Activated B cell treated with CpG ODN at 0.5 μM for 24 hours (primary cell): ENCODE measurements around the gene VPS54. TPM values are rescaled to one million over a fixed set of nuclear protein-coding genes. Genes with fewer than 3 reads are reported as not detected.
"Not testable (repeated sequence)": the region's sequence is repeated elsewhere in the genome, so short reads cannot be mapped to it uniquely, and the experiment has no call there.

Experiments
- ATAC-seq: fragments of 200-7000 bp; cut with Tn5 transposase; one replicate; pipeline ENCODE4 v1.10.0; 2021; ENCODE audit warnings: low read depth, mild to moderate bottlenecking, moderate library complexity
- CTCF ChIA-PET: fragments of 350-600 bp; sonication (Branson Sonifier 250); formaldehyde crosslinking; loops from one replicate; lab custom pipeline; 2021; ENCODE audit warnings: antibody characterized with exemption; lab: Charles Lee
- POLR2A ChIA-PET: fragments of 350-600 bp; sonication (Branson Sonifier 250); formaldehyde crosslinking; loops from one replicate; lab custom pipeline; 2021; ENCODE audit warnings: antibody characterized with exemption; lab: Charles Lee
- DNase-seq: peaks from one replicate; pipeline ENCODE4 v3.0.0; 2022
- H3K27ac Mint-ChIP-seq: one replicate; pipeline ENCODE4 v1.8.0; 2020; ENCODE audit warnings: mixed read lengths
- H3K27me3 Mint-ChIP-seq: one replicate; pipeline ENCODE4 v1.8.0; 2021; ENCODE audit warnings: mixed read lengths
- H3K36me3 Mint-ChIP-seq: one replicate; pipeline ENCODE4 v1.8.0; 2021; ENCODE audit warnings: low read depth, mixed read lengths
- H3K4me1 Mint-ChIP-seq: one replicate; pipeline ENCODE4 v1.8.0; 2021; ENCODE audit warnings: mixed read lengths
- H3K4me3 Mint-ChIP-seq: one replicate; pipeline ENCODE4 v1.8.0; 2020; ENCODE audit warnings: mild to moderate bottlenecking, mixed read lengths
- H3K9me3 Mint-ChIP-seq: one replicate; pipeline ENCODE4 v1.8.0; 2020; ENCODE audit warnings: mixed read lengths
- intact Hi-C: fragments of 100-400 bp; cut with micrococcal nuclease; formaldehyde crosslinking; loops from one replicate; pipeline ENCODE4 v1.15.1; 2024
- total RNA-seq: library from RNA; stranded (reverse); gene quantifications from 2 replicates; pipeline ENCODE4 v1.2.3, GENCODE V29; 2022
- TF ChIP-seq, protein P1 (sequence below): fragments of 200-600 bp; IDR thresholded peaks from one replicate; pipeline ENCODE4 v1.8.0; 2022; ENCODE audit warnings: antibody characterized with exemption, mild to moderate bottlenecking

The VPS54 gene
- total RNA-seq, 1 donor from 2014 or later = 13.1 TPM

DNA sequence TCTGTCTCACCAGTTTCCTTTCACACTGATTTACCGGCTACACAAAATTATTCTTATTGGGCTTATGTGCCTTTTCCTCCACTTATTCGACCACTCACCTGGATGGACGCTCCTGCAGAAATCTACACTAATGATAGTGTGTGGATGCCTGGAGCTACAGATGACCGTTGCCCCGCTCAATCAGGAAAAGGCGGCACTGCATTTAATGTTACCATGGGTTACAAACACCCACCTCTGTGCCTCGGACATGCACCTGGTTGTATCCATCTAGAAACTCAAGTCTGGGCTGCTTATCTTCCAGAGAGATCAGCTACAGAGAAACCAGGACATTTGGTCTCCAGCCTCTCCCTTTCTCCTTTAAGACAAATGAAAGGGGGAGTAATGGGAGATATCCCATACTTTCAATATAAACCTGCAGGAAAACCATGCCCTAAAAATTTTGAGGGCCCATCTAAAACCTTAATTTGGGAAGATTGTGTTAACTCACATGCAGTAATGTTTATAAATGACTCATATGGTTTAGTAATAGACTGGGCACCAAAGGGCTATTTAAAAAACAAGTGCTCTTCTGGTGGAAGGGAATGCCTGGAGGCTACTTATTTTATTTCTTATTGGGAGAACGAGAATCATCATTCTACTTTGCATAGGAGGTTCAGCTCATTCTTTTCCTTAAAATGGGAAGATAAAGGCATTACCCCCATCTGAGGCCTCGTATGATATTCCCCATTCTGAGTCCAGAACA is 24.7 kb downstream of the VPS54 start:
- H3K27me3 Mint-ChIP-seq, intact Hi-C loops, H3K27ac Mint-ChIP-seq, ATAC-seq, DNase-seq, H3K4me3 Mint-ChIP-seq, POLR2A ChIA-PET, CTCF ChIA-PET, H3K4me1 Mint-ChIP-seq: not testable (repeated sequence)
- H3K9me3 Mint-ChIP-seq = peaks cover 28% of the 10 kb centered on the region
- peaks cover 24% of the 10 kb centered on the region for H3K36me3 Mint-ChIP-seq

DNA sequence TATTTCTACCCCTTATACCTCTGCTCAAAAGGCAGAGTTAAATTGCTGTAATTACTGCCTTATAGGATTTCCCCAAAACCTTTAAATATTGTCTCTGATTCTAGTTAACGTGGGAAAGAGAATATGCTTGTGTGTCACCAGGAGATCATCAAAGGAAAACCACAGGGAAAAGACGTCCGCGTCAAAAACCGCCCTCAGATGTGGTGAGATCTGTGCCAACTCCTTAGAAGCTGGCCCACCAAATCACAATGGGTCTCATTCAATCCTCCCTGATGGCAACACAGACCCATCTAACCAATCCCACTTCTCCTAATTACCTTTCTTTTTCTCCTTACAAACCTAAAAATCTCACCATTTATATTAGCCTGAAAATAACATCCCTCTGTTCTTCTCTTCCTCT is 25.4 kb downstream of the VPS54 start:
- TF ChIP-seq, protein P1, sequence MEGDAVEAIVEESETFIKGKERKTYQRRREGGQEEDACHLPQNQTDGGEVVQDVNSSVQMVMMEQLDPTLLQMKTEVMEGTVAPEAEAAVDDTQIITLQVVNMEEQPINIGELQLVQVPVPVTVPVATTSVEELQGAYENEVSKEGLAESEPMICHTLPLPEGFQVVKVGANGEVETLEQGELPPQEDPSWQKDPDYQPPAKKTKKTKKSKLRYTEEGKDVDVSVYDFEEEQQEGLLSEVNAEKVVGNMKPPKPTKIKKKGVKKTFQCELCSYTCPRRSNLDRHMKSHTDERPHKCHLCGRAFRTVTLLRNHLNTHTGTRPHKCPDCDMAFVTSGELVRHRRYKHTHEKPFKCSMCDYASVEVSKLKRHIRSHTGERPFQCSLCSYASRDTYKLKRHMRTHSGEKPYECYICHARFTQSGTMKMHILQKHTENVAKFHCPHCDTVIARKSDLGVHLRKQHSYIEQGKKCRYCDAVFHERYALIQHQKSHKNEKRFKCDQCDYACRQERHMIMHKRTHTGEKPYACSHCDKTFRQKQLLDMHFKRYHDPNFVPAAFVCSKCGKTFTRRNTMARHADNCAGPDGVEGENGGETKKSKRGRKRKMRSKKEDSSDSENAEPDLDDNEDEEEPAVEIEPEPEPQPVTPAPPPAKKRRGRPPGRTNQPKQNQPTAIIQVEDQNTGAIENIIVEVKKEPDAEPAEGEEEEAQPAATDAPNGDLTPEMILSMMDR = no peak
- DNase-seq (no peak), ATAC-seq (no peak)
- ChIA-PET POLR2A (no interaction called here), CTCF (no interaction called here)
- Mint-ChIP-seq H3K27ac (no peak overlapping the region), H3K4me3 (no peak overlapping the region), H3K4me1 (no peaks in the 10 kb centered on the region), H3K9me3 (peaks cover 26% of the 10 kb centered on the region), H3K36me3 (peaks cover 26% of the 10 kb centered on the region), H3K27me3 (no peaks in the 10 kb centered on the region)
- intact Hi-C loops = no loop called here

DNA sequence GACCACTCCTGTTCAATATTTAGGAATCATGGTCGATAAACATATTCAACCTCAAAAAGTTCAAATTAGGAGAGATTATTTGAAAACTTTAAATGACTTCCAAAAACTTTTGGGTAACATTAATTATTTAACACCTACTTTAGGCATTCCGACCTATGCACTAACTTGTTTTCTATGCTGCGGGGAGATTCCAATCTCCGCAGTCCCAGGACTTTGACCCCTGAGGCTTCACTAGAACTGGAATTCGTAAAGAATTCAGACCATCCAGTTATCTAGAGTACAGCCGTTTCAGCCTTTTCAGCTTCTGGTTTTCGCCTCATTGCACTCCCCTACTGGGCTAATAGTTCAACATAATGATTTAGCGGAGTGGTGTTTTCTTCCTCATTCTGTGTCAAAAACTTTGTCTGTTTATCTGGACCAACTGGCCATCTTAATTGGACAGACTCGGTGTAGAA is 26.1 kb downstream of the VPS54 start:
- DNase-seq, H3K27ac Mint-ChIP-seq, CTCF ChIA-PET, POLR2A ChIA-PET, ATAC-seq, H3K27me3 Mint-ChIP-seq, intact Hi-C loops, H3K4me1 Mint-ChIP-seq, H3K4me3 Mint-ChIP-seq: not testable (repeated sequence)
- H3K36me3 Mint-ChIP-seq = peaks cover 23% of the 10 kb centered on the region
- peaks cover 23% of the 10 kb centered on the region for H3K9me3 Mint-ChIP-seq

DNA sequence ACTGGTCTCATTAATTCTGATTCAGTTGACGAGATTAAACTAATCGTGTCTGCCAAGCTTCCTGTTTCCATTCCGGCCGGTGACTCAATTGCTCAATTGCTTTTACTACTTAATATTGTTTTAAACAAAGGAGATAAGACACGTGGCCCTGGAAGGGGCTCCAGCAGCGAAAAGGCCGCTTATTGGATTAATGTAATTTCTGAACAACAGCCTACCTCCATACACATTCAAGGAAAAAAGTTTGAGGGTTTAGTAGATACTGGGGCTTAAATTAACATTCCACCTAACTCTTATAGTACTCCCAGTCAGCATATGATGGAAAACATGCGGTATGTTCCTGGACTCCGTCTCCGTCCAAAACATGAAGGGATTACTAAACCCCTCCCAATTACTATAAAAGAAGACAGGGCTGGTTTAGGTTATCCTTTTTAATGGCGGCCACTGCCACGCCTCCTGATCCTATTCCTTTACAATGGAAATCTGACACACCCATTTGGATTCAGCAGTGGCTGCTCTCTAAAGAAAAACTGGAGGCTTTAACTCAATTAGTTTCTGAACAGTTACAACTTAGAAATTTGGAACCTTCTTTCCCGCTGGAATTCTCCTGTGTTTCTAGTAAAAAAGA is 27.1 kb downstream of the VPS54 start:
- H3K4me1 Mint-ChIP-seq = no peaks in the 10 kb centered on the region
- POLR2A ChIA-PET = no interaction called here
- CTCF ChIA-PET = no interaction called here
- no peaks in the 10 kb centered on the region for H3K27me3 Mint-ChIP-seq
- no peak overlapping the region for H3K4me3 Mint-ChIP-seq
- peaks cover 15% of the 10 kb centered on the region for H3K9me3 Mint-ChIP-seq
- no peak for ATAC-seq
- H3K27ac Mint-ChIP-seq = no peak overlapping the region
- intact Hi-C loops = no loop called here
- TF ChIP-seq, protein P1 = no peak
- peaks cover 16% of the 10 kb centered on the region for H3K36me3 Mint-ChIP-seq
- DNase-seq = no peak

DNA sequence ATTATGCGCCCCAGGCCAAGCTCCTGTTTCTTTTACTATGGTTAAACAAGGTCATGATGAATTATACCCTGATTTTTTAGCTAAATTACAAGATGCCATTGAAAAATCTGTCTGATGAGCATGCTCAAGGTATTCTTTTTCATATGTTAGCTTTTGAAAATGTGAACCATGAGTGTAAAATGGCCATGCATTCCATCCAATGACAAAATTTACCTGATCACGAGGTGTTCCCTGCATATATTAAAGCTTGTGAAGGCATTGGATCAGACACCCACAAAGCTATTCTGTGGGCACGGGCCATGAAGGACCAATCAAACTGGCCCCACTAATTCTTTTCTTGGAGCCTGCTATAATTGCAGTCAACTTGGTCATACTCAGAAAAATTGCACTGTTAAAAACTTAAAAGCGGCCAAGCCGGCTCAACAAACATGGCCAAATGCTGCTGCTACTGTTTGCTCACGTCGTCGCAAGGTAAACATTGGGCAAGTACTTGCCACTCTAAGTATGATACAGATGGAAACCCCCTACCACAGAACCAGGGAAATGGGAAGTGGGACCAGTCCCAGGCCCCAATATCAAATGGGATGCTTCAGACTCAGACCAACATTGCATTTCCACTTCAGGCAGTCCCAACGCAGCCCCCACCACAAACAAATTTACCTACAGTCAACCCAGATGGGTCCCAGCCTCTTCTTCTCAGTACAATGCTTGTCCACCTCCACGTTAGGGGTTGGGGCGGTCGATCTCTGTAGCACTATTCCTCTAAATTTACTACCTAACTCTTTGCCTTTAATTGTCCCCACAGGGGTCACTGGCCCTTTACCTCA is 27.8 kb downstream of the VPS54 start:
- POLR2A ChIA-PET, CTCF ChIA-PET, H3K27me3 Mint-ChIP-seq, H3K4me3 Mint-ChIP-seq, H3K27ac Mint-ChIP-seq, ATAC-seq, H3K9me3 Mint-ChIP-seq, intact Hi-C loops, DNase-seq, H3K4me1 Mint-ChIP-seq: not testable (repeated sequence)
- H3K36me3 Mint-ChIP-seq = peaks cover 14% of the 10 kb centered on the region

DNA sequence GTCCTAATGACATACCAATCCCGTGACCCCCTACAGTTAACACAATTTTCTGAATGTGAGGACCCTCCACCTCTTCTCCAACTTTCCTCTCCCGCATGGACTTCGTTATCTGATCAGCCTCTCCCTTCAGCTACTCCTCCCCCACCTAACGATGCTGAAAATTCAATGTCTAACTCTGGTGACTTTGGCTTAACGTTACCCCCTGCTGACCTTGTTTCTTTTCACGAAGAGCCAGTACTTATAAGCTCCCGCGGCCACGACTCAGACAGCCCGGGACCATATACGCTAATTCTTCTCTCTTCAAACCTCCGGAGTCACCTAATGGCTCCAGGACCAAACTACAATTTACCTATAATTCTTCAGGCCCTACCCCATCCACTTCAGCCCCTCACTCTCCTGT is 29.2 kb downstream of the VPS54 start:
- H3K27ac Mint-ChIP-seq = no peak overlapping the region
- H3K4me3 Mint-ChIP-seq = no peak overlapping the region
- peaks cover 7% of the 10 kb centered on the region for H3K9me3 Mint-ChIP-seq
- no peak for ATAC-seq
- CTCF ChIA-PET = no interaction called here
- H3K36me3 Mint-ChIP-seq = peaks cover 8% of the 10 kb centered on the region
- no peak for DNase-seq
- no peaks in the 10 kb centered on the region for H3K27me3 Mint-ChIP-seq
- POLR2A ChIA-PET = no interaction called here
- TF ChIP-seq, protein P1 = no peak
- intact Hi-C loops = no loop called here
- no peaks in the 10 kb centered on the region for H3K4me1 Mint-ChIP-seq

DNA sequence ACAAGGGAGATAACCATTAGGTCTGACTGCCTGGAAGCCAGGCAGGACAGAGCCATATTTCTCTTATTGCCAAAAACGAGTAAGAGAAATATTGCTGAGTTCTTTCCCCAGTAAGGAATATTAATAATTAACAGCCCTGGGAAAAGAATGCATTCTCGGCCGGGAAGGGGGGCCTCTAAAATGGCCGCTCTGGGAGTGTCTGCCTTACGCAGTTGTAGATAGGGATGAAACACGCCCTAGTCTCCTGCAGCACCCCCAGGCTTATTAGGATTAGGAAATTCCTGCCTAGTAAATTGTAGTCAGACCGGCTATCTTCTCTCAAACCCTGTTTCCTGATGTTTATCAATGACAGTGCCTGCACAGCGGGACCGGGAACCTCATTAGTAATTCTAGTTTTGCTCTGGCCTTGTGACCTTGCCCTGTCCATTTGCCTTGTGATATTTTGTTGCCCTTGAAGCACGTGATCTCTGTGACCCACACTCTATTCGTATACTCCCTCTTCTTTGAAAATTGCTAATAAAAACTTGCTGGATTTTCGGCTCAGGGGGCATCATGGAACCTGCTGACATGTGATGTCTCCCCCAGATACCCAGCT is 30.3 kb downstream of the VPS54 start:
- H3K9me3 Mint-ChIP-seq, intact Hi-C loops, CTCF ChIA-PET, H3K4me3 Mint-ChIP-seq, POLR2A ChIA-PET, H3K27ac Mint-ChIP-seq, H3K27me3 Mint-ChIP-seq, H3K36me3 Mint-ChIP-seq, DNase-seq, H3K4me1 Mint-ChIP-seq, ATAC-seq: not testable (repeated sequence)
